KMS-11 (cell line): ENCODE data around the gene SHH.

ENCODE experiments used
- H2AFZ ChIP-seq: fragments of 200-600 bp; sonication (generic); 2 replicates; pipeline ENCODE4 v1.6.1; 2016; ENCODE audit warnings: antibody characterized with exemption, mixed run types, low read depth
- H3K27ac ChIP-seq: fragments of 200-600 bp; sonication (generic); 2 replicates; pipeline ENCODE4 v1.6.1; 2016; ENCODE audit warnings: mild to moderate bottlenecking, mixed run types
- H3K27me3 ChIP-seq: fragments of 200-600 bp; sonication (generic); 2 replicates; pipeline ENCODE4 v1.6.1; 2017; ENCODE audit warnings: mild to moderate bottlenecking, low read depth, mixed run types, moderate library complexity; ENCODE audit not compliant: insufficient read depth
- H3K36me3 ChIP-seq: fragments of 200-600 bp; sonication (generic); 2 replicates; pipeline ENCODE4 v1.6.1; 2017; ENCODE audit warnings: mild to moderate bottlenecking, mixed run types; ENCODE audit not compliant: insufficient read depth
- H3K4me1 ChIP-seq: fragments of 200-600 bp; sonication (generic); 2 replicates; pipeline ENCODE4 v1.6.1; 2016; ENCODE audit warnings: mild to moderate bottlenecking, low read depth, mixed run types; ENCODE audit not compliant: poor library complexity, severe bottlenecking
- H3K4me2 ChIP-seq: fragments of 200-600 bp; sonication (generic); 2 replicates; pipeline ENCODE4 v1.7.0; 2016; ENCODE audit warnings: mild to moderate bottlenecking, mixed run types
- H3K4me3 ChIP-seq: fragments of 200-600 bp; sonication (generic); IDR thresholded peaks from 2 replicates; pipeline ENCODE4 v1.6.1; 2017; ENCODE audit warnings: low read depth, low read length, mixed read lengths; ENCODE audit not compliant: insufficient read depth
- H3K79me2 ChIP-seq: fragments of 200-600 bp; sonication (generic); 2 replicates; pipeline ENCODE4 v1.6.1; 2016; ENCODE audit warnings: low read depth, mixed run types; ENCODE audit not compliant: insufficient read depth
- H3K9ac ChIP-seq: fragments of 200-600 bp; sonication (generic); 2 replicates; pipeline ENCODE4 v1.6.1; 2016; ENCODE audit warnings: mild to moderate bottlenecking, mixed run types
- H4K20me1 ChIP-seq: fragments of 200-600 bp; sonication (generic); 2 replicates; pipeline ENCODE4 v1.6.1; 2016; ENCODE audit warnings: mild to moderate bottlenecking, mixed run types; ENCODE audit not compliant: insufficient read depth
- TF ChIP-seq, protein P1 (sequence below): fragments of 200-600 bp; sonication (generic); conservative IDR thresholded peaks from 2 replicates; pipeline ENCODE4 v1.6.1; 2017; ENCODE audit warnings: low read depth, mild to moderate bottlenecking, antibody characterized with exemption, low read length, moderate library complexity, mixed read lengths

Gene SHH

DNA sequence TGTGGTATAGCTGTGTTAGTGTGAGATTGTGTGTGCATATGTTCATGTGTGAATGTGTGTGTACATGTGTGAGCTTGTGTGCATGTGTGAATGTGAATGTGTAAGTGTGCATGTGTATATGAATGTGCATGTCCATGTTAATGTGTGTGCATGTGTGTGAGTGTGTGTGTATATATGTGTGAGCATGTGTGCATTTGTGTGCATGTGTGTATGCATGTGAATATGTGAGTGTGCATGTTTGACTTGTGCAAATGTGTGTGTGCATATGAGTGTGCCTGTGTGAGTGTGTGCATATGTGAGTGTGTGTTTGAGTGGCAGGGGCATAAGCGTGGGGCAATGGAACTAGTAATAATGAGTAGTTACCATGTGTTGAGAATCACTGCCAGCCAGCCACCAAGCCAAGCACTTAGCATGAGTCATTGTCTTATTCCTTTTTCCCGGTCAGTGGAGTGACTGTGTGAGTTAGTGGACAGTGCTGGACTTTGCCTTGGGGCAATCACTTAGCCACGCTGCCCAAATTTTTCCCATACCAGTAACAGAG, 46.3 kb upstream of the SHH start:
- no peak overlapping the region for H3K27ac ChIP-seq
- H3K27me3 ChIP-seq, result no peaks in the 10 kb centered on the region
- no peak overlapping the region for H3K4me2 ChIP-seq
- no peak overlapping the region for H3K4me3 ChIP-seq
- no peak overlapping the region for H3K9ac ChIP-seq
- H4K20me1 ChIP-seq, result no peaks in the 10 kb centered on the region
- H3K36me3 ChIP-seq, result no peaks in the 10 kb centered on the region
- no peaks in the 10 kb centered on the region for H3K79me2 ChIP-seq
- no peaks in the 10 kb centered on the region for H3K4me1 ChIP-seq
- TF ChIP-seq, protein P1, sequence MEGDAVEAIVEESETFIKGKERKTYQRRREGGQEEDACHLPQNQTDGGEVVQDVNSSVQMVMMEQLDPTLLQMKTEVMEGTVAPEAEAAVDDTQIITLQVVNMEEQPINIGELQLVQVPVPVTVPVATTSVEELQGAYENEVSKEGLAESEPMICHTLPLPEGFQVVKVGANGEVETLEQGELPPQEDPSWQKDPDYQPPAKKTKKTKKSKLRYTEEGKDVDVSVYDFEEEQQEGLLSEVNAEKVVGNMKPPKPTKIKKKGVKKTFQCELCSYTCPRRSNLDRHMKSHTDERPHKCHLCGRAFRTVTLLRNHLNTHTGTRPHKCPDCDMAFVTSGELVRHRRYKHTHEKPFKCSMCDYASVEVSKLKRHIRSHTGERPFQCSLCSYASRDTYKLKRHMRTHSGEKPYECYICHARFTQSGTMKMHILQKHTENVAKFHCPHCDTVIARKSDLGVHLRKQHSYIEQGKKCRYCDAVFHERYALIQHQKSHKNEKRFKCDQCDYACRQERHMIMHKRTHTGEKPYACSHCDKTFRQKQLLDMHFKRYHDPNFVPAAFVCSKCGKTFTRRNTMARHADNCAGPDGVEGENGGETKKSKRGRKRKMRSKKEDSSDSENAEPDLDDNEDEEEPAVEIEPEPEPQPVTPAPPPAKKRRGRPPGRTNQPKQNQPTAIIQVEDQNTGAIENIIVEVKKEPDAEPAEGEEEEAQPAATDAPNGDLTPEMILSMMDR, result no peak
- H2AFZ ChIP-seq, result no peak overlapping the region

DNA sequence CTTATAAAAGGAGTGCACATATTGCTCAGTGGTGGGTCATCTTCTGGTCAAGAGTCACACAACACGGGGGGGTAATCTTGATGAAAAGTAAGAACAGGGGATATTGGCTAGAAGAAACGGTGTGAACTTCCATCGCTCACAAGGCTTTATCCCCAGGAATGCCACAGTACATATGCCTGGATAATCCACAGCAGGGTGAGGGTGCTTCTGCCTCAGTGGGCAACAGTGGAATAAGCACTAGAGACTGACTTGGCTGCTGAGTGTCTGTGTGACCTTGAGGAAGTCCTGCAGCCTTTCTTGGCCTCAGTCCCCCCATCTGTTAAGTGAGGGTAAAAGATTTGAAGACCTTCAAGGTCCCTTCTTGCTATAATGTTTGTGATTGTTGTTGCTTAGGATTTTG, 44.9 kb upstream of the SHH start:
- no peaks in the 10 kb centered on the region for H3K27me3 ChIP-seq
- no peak overlapping the region for H3K27ac ChIP-seq

DNA sequence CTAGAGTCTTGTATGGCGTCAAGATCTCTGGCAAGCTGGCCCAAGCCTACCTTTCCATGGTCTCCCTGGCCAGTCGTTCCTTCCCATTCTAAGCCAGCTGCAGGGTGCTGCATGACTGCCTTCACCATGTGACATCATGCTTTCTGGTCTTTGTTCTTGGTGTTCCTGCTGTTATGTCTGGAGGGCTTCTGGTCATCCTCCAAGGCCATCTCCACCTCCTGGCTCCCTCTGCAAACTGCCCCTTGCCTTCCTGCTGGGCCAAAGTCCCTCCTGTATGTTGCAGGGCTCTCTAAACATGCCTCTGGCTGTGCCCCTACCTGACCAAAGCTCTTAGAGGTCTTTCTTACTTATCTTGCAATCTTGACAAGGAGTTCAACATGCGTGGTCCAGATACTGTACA, 44.4 kb upstream of the SHH start:
- no peak overlapping the region for H3K27ac ChIP-seq
- no peak overlapping the region for H2AFZ ChIP-seq
- no peak overlapping the region for H3K4me2 ChIP-seq
- no peaks in the 10 kb centered on the region for H3K27me3 ChIP-seq
- no peaks in the 10 kb centered on the region for H3K4me1 ChIP-seq
- no peaks in the 10 kb centered on the region for H3K79me2 ChIP-seq
- TF ChIP-seq, protein P1, result no peak
- no peaks in the 10 kb centered on the region for H3K36me3 ChIP-seq
- no peak overlapping the region for H3K9ac ChIP-seq
- H3K4me3 ChIP-seq, result no peak overlapping the region
- H4K20me1 ChIP-seq, result no peaks in the 10 kb centered on the region

More for the DNA sequence above, 44.9 kb upstream of the SHH start:
- Histone ChIP-seq H4K20me1 (no peaks in the 10 kb centered on the region), H3K4me3 (no peak overlapping the region), H3K4me2 (no peak overlapping the region), H3K36me3 (no peaks in the 10 kb centered on the region), H3K4me1 (no peaks in the 10 kb centered on the region), H2AFZ (no peak overlapping the region), H3K79me2 (no peaks in the 10 kb centered on the region), H3K9ac (no peak overlapping the region)
- TF ChIP-seq, protein P1, result no peak

DNA sequence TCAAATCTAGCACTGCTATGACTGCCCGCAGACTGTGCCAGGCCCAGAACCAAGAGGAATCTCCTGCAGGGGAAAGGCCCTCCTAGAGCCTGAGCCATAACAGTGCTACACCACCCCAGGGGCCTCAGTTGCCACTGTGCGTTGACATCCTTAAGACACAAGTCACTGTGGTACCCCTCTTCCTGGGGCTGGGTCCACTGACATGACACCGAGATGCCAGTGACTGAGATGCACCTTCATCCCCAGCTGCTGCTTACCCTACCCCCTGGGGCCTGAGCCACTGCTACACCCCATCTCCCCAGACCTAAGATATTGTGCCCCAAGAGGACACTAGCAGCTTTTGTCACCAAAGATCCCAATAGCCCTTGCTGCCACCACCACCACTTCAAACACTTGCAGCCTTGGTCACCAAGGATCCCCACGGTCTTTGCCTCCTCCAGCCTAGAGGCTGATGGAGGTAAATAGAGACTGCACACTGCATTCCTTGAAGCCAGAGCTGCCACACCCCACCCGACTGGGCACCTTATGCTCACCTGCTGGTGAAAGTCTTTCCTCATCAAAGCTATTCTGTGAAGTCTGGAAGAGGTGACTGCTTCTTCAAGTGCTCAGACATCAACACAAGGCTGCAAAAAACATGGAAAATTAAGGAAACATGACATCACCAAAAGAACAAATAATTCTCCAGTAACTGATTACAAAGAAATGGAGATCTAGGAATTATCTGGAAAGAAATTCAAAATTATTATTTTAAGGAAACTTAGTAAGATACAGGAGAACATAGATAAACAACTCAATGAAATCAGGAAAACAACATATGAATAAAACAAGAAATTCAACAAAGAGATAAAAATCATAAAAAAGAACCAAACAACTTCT, 40.4 kb upstream of the SHH start:
- no peaks in the 10 kb centered on the region for H3K4me1 ChIP-seq
- no peak overlapping the region for H3K9ac ChIP-seq
- TF ChIP-seq, protein P1, result no peak
- H3K36me3 ChIP-seq, result no peaks in the 10 kb centered on the region
- H4K20me1 ChIP-seq, result no peaks in the 10 kb centered on the region
- no peak overlapping the region for H3K4me3 ChIP-seq
- no peak overlapping the region for H3K4me2 ChIP-seq
- H3K27me3 ChIP-seq, result no peaks in the 10 kb centered on the region
- H3K27ac ChIP-seq, result no peak overlapping the region
- no peak overlapping the region for H2AFZ ChIP-seq
- no peaks in the 10 kb centered on the region for H3K79me2 ChIP-seq
